GM23338 (cell line): Measurements from ENCODE around the gene IRF2BP2.

Source experiments
- EZH2 ChIP-seq: fragments of 200-600 bp; sonication (generic); IDR thresholded peaks from one replicate; pipeline ENCODE4 v1.8.0; 2017; ENCODE audit warnings: antibody characterized with exemption, mild to moderate bottlenecking, low read depth; ENCODE audit not compliant: unreplicated experiment
- EZH2phosphoT487 ChIP-seq: fragments of 200-600 bp; sonication (generic); IDR thresholded peaks from one replicate; pipeline ENCODE4 v1.8.1; 2018; ENCODE audit warnings: antibody characterized with exemption; ENCODE audit not compliant: unreplicated experiment
- NANOG ChIP-seq: IDR thresholded peaks from 2 replicates; pipeline ENCODE4 v1.6.1; 2016; ENCODE audit warnings: antibody characterized with exemption, borderline replicate concordance
- POLR2AphosphoS5 ChIP-seq: IDR thresholded peaks from 2 replicates; pipeline ENCODE4 v1.6.1; 2016; ENCODE audit warnings: antibody characterized with exemption, low read depth
- ZNF114 ChIP-seq: fragments of 250-450 bp; sonication (Bioruptor Pico); IDR thresholded peaks from 2 replicates; pipeline ENCODE4 v1.5.0; 2020; ENCODE audit warnings: mild to moderate bottlenecking, moderate library complexity
- TF ChIP-seq, protein P1 (sequence below), 2 experiments: fragments of 200-600 bp in 1 of 2; sonication (generic) in 1 of 2; conservative IDR thresholded peaks; 2 replicates each; pipeline versions ENCODE4 v1.5.1 to v1.6.1; 2016 to 2017; ENCODE audit warnings: antibody characterized with exemption in 2 of 2, low read depth in 2 of 2, mild to moderate bottlenecking in 2 of 2, moderate library complexity in 1 of 2

DNA sequence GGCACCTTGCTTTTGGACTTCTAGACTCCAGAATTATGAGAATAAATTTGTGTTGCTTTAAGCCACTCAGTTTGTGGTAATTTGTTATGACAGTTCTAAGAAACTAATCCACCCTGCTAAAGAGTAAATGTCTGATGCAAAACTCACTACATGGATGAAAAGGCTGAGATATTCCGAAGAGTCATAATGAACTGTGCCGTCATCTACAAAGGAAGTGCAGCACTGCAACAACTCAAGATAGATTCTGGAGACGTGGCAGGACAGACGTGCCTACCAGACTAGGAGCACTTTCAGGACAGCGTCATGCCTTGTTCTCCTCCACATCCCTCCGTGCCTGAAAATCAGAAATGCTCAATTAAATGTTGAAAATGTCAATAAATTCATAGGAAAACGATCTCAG is 24.4 kb upstream of the IRF2BP2 start:
- TF ChIP-seq, protein P1, sequence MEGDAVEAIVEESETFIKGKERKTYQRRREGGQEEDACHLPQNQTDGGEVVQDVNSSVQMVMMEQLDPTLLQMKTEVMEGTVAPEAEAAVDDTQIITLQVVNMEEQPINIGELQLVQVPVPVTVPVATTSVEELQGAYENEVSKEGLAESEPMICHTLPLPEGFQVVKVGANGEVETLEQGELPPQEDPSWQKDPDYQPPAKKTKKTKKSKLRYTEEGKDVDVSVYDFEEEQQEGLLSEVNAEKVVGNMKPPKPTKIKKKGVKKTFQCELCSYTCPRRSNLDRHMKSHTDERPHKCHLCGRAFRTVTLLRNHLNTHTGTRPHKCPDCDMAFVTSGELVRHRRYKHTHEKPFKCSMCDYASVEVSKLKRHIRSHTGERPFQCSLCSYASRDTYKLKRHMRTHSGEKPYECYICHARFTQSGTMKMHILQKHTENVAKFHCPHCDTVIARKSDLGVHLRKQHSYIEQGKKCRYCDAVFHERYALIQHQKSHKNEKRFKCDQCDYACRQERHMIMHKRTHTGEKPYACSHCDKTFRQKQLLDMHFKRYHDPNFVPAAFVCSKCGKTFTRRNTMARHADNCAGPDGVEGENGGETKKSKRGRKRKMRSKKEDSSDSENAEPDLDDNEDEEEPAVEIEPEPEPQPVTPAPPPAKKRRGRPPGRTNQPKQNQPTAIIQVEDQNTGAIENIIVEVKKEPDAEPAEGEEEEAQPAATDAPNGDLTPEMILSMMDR (conservative IDR thresholded peaks at IDR 0.05; ENCODE audit: low read depth in 2 of 2), result no peak
- TF ChIP-seq POLR2AphosphoS5, result no peak
- no peak for TF ChIP-seq EZH2phosphoT487
- no peak for TF ChIP-seq NANOG
- no peak for TF ChIP-seq EZH2
- TF ChIP-seq ZNF114, result no peak
